Vagina (tissue), 2 donors: ENCODE results near the gene OSBPL6.

Source experiments
- CTCF ChIP-seq, 3 experiments: fragments of 450-650 bp in 2 of 3; fragments of 200-600 bp in 1 of 3; sonication (generic) in 1 of 3; IDR thresholded peaks; one replicate each; pipeline ENCODE4 v1.5.1; 2017 to 2019; ENCODE audit warnings: antibody characterized with exemption in 3 of 3, mild to moderate bottlenecking in 2 of 3, moderate library complexity in 2 of 3
- POLR2A ChIP-seq, 2 donors: fragments of 450-650 bp; IDR thresholded peaks; one replicate each; pipeline ENCODE4 v1.6.1; 2017; ENCODE audit warnings: antibody characterized with exemption in 2 of 2, mild to moderate bottlenecking in 2 of 2, moderate library complexity in 2 of 2
- POLR2AphosphoS5 ChIP-seq, 2 donors: sonication (generic); formaldehyde crosslinking; IDR thresholded peaks; one replicate each; pipeline ENCODE4 v1.9.0; 2017; ENCODE audit warnings: antibody characterized with exemption in 2 of 2, mild to moderate bottlenecking in 2 of 2, low read depth in 1 of 2; ENCODE audit not compliant: insufficient read depth in 1 of 2

GRCh38 chr2:178280244-178280852 lies 86.0 kb downstream of the OSBPL6 start:
- TF ChIP-seq POLR2A (IDR thresholded peaks at IDR 0.05) (no peak), CTCF (IDR thresholded peaks at IDR 0.05) (peak; percentile 44 to 62 (median 49)), POLR2AphosphoS5 (IDR thresholded peaks at IDR 0.05; ENCODE audit: insufficient read depth in 1 of 2, low read depth in 1 of 2) (no peak)
